ENCODE data around the gene GDPD3. TPM values are rescaled to one million over a fixed set of nuclear protein-coding genes. Genes with fewer than 3 reads are reported as not detected.

Gene GDPD3
- polyA plus RNA-seq, 1 donor (not counting 4 experiments of a cell fraction or from before 2014, with no cell fraction given): 1.1 TPM

DNA sequence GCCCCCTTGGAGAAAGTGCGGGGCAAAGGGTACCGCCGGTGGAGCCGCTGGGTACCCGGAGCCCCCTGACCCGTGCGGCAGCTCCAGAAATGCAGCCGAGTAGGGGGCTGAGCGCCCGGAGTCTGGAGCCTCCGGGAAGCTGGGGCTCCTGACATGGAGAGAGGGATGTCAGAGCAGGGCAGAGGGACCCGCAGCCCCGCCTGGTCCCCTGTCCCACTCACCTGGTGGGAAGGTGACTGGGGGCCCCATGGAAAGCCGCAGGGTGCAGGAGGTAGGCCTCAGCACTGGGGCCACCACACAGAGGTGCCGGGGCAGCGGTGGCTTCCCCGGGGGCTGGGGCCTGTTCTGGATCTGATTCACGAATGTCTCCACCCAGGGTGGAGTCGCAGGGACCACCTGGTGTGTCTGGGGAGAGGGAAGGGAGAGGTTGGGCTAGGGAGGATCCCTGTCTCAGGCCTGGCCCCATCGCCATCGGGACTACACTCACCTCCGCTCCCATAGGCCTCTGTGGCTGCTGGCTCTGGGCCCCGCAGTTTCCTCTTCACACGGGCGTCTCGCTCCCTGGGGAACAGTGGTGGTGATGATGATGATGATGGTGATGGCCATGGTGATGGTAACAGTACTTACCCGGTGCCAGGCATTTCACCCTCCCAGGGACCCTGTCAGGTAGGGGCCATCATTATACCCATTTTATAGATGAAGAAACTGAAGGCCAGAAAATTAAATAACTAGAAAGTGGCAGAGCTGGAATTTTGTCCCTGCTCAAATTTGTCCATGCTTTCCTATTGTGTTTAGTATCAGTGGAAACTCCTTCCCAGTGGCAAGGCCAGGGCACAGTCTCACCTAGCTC, 26.8 kb downstream of the GDPD3 start:
- Histone ChIP-seq H3K4me2 (ENCODE audit: control insufficient read depth, extremely low read depth, insufficient read depth, low read depth, low read length) (no peak overlapping the region), H3K79me2 (ENCODE audit: control insufficient read depth, insufficient read depth, low read length) (peaks cover 3% of the 10 kb centered on the region), H3K27ac (ENCODE audit: control insufficient read depth, insufficient read depth, low read length) (no peak overlapping the region), H2AFZ (ENCODE audit: control insufficient read depth, low read length) (no peak overlapping the region), H3K36me3 (ENCODE audit: control insufficient read depth in 2 of 2, extremely low read depth in 1 of 2, insufficient read depth in 2 of 2, low read length in 2 of 2) (peaks cover 25 to 27% of the 10 kb centered on the region in 2 experiments), H3K4me1 (ENCODE audit: control insufficient read depth, extremely low read depth, insufficient read depth, low read length) (peaks cover 29% of the 10 kb centered on the region), H3K4me3 (ENCODE audit: control insufficient read depth in 2 of 3, extremely low read depth in 1 of 3, insufficient read depth in 2 of 3, low read depth in 1 of 3, low read length in 3 of 3) (no peak overlapping the region), H3K27me3 (ENCODE audit: control insufficient read depth, extremely low read depth, insufficient read depth, low read length) (no peaks in the 10 kb centered on the region), H3K9ac (ENCODE audit: control insufficient read depth, extremely low read depth, insufficient read depth, low read length) (no peak overlapping the region), H3K9me1 (ENCODE audit: control insufficient read depth, extremely low read depth, insufficient read depth, low read length) (no peaks in the 10 kb centered on the region), H3K9me3 (ENCODE audit: control insufficient read depth, low read depth, low read length) (no peaks in the 10 kb centered on the region), H4K20me1 (ENCODE audit: control insufficient read depth, extremely low read depth, insufficient read depth, low read length) (no peaks in the 10 kb centered on the region)
- FAIRE-seq (no peak), DNase-seq (ENCODE audit: low read depth, low spot score) (no peak)
- TF ChIP-seq, protein P1, sequence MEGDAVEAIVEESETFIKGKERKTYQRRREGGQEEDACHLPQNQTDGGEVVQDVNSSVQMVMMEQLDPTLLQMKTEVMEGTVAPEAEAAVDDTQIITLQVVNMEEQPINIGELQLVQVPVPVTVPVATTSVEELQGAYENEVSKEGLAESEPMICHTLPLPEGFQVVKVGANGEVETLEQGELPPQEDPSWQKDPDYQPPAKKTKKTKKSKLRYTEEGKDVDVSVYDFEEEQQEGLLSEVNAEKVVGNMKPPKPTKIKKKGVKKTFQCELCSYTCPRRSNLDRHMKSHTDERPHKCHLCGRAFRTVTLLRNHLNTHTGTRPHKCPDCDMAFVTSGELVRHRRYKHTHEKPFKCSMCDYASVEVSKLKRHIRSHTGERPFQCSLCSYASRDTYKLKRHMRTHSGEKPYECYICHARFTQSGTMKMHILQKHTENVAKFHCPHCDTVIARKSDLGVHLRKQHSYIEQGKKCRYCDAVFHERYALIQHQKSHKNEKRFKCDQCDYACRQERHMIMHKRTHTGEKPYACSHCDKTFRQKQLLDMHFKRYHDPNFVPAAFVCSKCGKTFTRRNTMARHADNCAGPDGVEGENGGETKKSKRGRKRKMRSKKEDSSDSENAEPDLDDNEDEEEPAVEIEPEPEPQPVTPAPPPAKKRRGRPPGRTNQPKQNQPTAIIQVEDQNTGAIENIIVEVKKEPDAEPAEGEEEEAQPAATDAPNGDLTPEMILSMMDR (optimal IDR thresholded peaks at IDR 0.05 in 1 of 3, IDR thresholded peaks at IDR 0.05 in 1 of 3, conservative IDR thresholded peaks at IDR 0.05 in 1 of 3; ENCODE audit: extremely low read depth in 1 of 3, insufficient read depth in 2 of 3, low read length in 3 of 3): no peak
- no peak for TF ChIP-seq EZH2 (IDR thresholded peaks at IDR 0.05; ENCODE audit: low read length)
- dilution Hi-C loops (cut with MboI; ENCODE audit: extremely low pct_ligation_motif_present, low sequenced_read_pairs): no loop called here

DNA sequence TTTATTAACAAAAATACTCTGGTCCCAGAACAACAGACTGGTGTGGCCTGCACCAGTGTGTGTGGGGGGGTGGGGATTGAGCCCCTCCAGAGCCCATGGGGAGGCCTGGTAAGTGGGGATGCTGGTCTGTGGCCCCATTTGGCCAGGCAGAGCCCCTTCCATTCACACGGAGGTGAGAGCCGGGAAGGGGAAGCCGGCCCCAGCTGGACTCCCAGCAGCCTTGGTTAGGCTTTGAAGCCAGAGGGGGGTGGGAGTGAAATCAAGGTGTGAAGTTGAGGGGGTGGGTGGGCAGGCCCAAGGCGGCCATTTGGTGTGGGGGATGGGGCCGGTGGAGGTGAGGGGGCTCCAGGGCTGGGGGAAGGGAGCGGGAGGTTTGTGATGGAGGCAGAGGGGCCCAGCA, 27.5 kb downstream of the GDPD3 start:
- no peak overlapping the region for H3K9ac ChIP-seq (ENCODE audit: control insufficient read depth, extremely low read depth, insufficient read depth, low read length)
- no peak for DNase-seq (ENCODE audit: low read depth, low spot score)
- H3K4me3 ChIP-seq (ENCODE audit: control insufficient read depth in 2 of 3, extremely low read depth in 1 of 3, insufficient read depth in 2 of 3, low read depth in 1 of 3, low read length in 3 of 3): no peak overlapping the region
- H3K36me3 ChIP-seq (ENCODE audit: control insufficient read depth in 2 of 2, extremely low read depth in 1 of 2, insufficient read depth in 2 of 2, low read length in 2 of 2): peaks cover 29 to 33% of the 10 kb centered on the region in 2 experiments
- H3K9me3 ChIP-seq (ENCODE audit: control insufficient read depth, low read depth, low read length): no peaks in the 10 kb centered on the region
- no peak overlapping the region for H2AFZ ChIP-seq (ENCODE audit: control insufficient read depth, low read length)
- H3K4me1 ChIP-seq (ENCODE audit: control insufficient read depth, extremely low read depth, insufficient read depth, low read length): peaks cover 22% of the 10 kb centered on the region
- no peak overlapping the region for H3K4me2 ChIP-seq (ENCODE audit: control insufficient read depth, extremely low read depth, insufficient read depth, low read depth, low read length)
- no peaks in the 10 kb centered on the region for H4K20me1 ChIP-seq (ENCODE audit: control insufficient read depth, extremely low read depth, insufficient read depth, low read length)
- no peak for TF ChIP-seq EZH2 (IDR thresholded peaks at IDR 0.05; ENCODE audit: low read length)
- TF ChIP-seq, protein P1 (optimal IDR thresholded peaks at IDR 0.05 in 1 of 3, IDR thresholded peaks at IDR 0.05 in 1 of 3, conservative IDR thresholded peaks at IDR 0.05 in 1 of 3; ENCODE audit: extremely low read depth in 1 of 3, insufficient read depth in 2 of 3, low read length in 3 of 3): no peak
- H3K9me1 ChIP-seq (ENCODE audit: control insufficient read depth, extremely low read depth, insufficient read depth, low read length): no peaks in the 10 kb centered on the region
- peaks cover 9% of the 10 kb centered on the region for H3K79me2 ChIP-seq (ENCODE audit: control insufficient read depth, insufficient read depth, low read length)
- H3K27me3 ChIP-seq (ENCODE audit: control insufficient read depth, extremely low read depth, insufficient read depth, low read length): no peaks in the 10 kb centered on the region
- no peak for FAIRE-seq
- dilution Hi-C loops (cut with MboI; ENCODE audit: extremely low pct_ligation_motif_present, low sequenced_read_pairs): no loop called here
- no peak overlapping the region for H3K27ac ChIP-seq (ENCODE audit: control insufficient read depth, insufficient read depth, low read length)

Data from keratinocyte (primary cell).